Vagina (tissue), 2 donors: ENCODE data around the gene CDHR3. TPM values are rescaled to one million over a fixed set of nuclear protein-coding genes. Genes with fewer than 3 reads are reported as not detected.

ENCODE experiments used
- DNase-seq, 2 donors: peaks; one replicate each; pipeline ENCODE4 v3.0.0-alpha.2; 2017; ENCODE audit errors: extremely low spot score in 2 of 2
- H3K27ac ChIP-seq: fragments of 200-600 bp; sonication (generic); one replicate; pipeline ENCODE4 v1.5.1; 2019
- H3K27me3 ChIP-seq: fragments of 200-600 bp; sonication (generic); one replicate; pipeline ENCODE4 v1.5.1; 2019
- H3K36me3 ChIP-seq, 2 donors: fragments of 200-600 bp; sonication (generic); one replicate each; pipeline ENCODE4 v1.5.1; 2017 to 2019
- H3K4me1 ChIP-seq: fragments of 200-600 bp; sonication (generic); one replicate; pipeline ENCODE4 v1.5.1; 2019
- H3K4me3 ChIP-seq, 2 donors: fragments of 200-600 bp; sonication (generic); 1 replicate in 1 of 2; 2 replicates in 1 of 2; pipeline ENCODE4 v1.5.1; 2016 to 2019
- H3K9me3 ChIP-seq: fragments of 200-600 bp; sonication (generic); one replicate; pipeline ENCODE4 v1.5.1; 2019
- CTCF ChIP-seq, 3 experiments: fragments of 450-650 bp in 2 of 3; fragments of 200-600 bp in 1 of 3; sonication (generic) in 1 of 3; IDR thresholded peaks; one replicate each; pipeline ENCODE4 v1.5.1; 2017 to 2019; ENCODE audit warnings: antibody characterized with exemption in 3 of 3, mild to moderate bottlenecking in 2 of 3, moderate library complexity in 2 of 3
- POLR2A ChIP-seq, 2 donors: fragments of 450-650 bp; IDR thresholded peaks; one replicate each; pipeline ENCODE4 v1.6.1; 2017; ENCODE audit warnings: antibody characterized with exemption in 2 of 2, mild to moderate bottlenecking in 2 of 2, moderate library complexity in 2 of 2
- POLR2AphosphoS5 ChIP-seq, 2 donors: sonication (generic); formaldehyde crosslinking; IDR thresholded peaks; one replicate each; pipeline ENCODE4 v1.9.0; 2017; ENCODE audit warnings: antibody characterized with exemption in 2 of 2, mild to moderate bottlenecking in 2 of 2, low read depth in 1 of 2; ENCODE audit not compliant: insufficient read depth in 1 of 2
- intact Hi-C: fragments of 100-400 bp; cut with DNase I; formaldehyde crosslinking; loops from one replicate; pipeline ENCODE4 v1.15.1; 2023
- total RNA-seq: library from RNA; depleted of rRNA; stranded (reverse); fragments of >200 nt; gene quantifications from one replicate; pipeline ENCODE4 v1.2.3, GENCODE V29; 2016

CDHR3 gene
- total RNA-seq, 1 donor from 2014 or later: 8.8 TPM

- intact Hi-C loops: no loop called here
- Histone ChIP-seq H3K27me3 (no peaks in the 10 kb centered on the region), H3K27ac (no peak overlapping the region), H3K4me1 (peaks cover 36% of the 10 kb centered on the region), H3K9me3 (no peaks in the 10 kb centered on the region), H3K4me3 (no peak overlapping the region), H3K36me3 (no peaks in the 10 kb centered on the region)
- DNase-seq: no peak
- TF ChIP-seq CTCF (IDR thresholded peaks at IDR 0.05) (no peak), POLR2A (IDR thresholded peaks at IDR 0.05) (no peak), POLR2AphosphoS5 (IDR thresholded peaks at IDR 0.05; ENCODE audit: insufficient read depth in 1 of 2, low read depth in 1 of 2) (no peak)
Observed at GRCh38 chr7:106052681-106053080, 89.6 kb downstream of the CDHR3 start.

- no peak for DNase-seq
- TF ChIP-seq POLR2A (IDR thresholded peaks at IDR 0.05) (no peak), POLR2AphosphoS5 (IDR thresholded peaks at IDR 0.05; ENCODE audit: insufficient read depth in 1 of 2, low read depth in 1 of 2) (no peak), CTCF (IDR thresholded peaks at IDR 0.05) (no peak)
- H3K27me3 ChIP-seq: no peaks in the 10 kb centered on the region
- peaks cover 37% of the 10 kb centered on the region for H3K4me1 ChIP-seq
- H3K4me3 ChIP-seq: no peak overlapping the region
- no peak overlapping the region for H3K27ac ChIP-seq
- intact Hi-C loops: no loop called here
- no peaks in the 10 kb centered on the region for H3K36me3 ChIP-seq
- no peaks in the 10 kb centered on the region for H3K9me3 ChIP-seq
Observed at GRCh38 chr7:106053109-106053508, 90.0 kb downstream of the CDHR3 start.

- Histone ChIP-seq H3K27me3 (no peaks in the 10 kb centered on the region), H3K4me3 (no peak overlapping the region), H3K4me1 (peaks cover 40% of the 10 kb centered on the region), H3K9me3 (no peaks in the 10 kb centered on the region), H3K27ac (no peak overlapping the region), H3K36me3 (no peaks in the 10 kb centered on the region)
- no peak for DNase-seq
- intact Hi-C loops: no loop called here
- TF ChIP-seq POLR2AphosphoS5 (IDR thresholded peaks at IDR 0.05; ENCODE audit: insufficient read depth in 1 of 2, low read depth in 1 of 2) (no peak), POLR2A (IDR thresholded peaks at IDR 0.05) (no peak), CTCF (IDR thresholded peaks at IDR 0.05) (no peak)
Observed at GRCh38 chr7:106054156-106054910, 91.3 kb downstream of the CDHR3 start.

GRCh38 chr7:106054971-106055532 lies 92.0 kb downstream of the CDHR3 start:
- H3K27ac ChIP-seq: no peak overlapping the region
- intact Hi-C loops: loop anchor here (5.0 kb wide), 1 partner anchor 97 kb away; no protein-coding TSS in a partner anchor
- H3K27me3 ChIP-seq: no peaks in the 10 kb centered on the region
- no peak overlapping the region for H3K4me3 ChIP-seq
- H3K4me1 ChIP-seq: peaks cover 33% of the 10 kb centered on the region
- no peaks in the 10 kb centered on the region for H3K36me3 ChIP-seq
- no peak for TF ChIP-seq CTCF (IDR thresholded peaks at IDR 0.05)
- no peak for TF ChIP-seq POLR2A (IDR thresholded peaks at IDR 0.05)
- TF ChIP-seq POLR2AphosphoS5 (IDR thresholded peaks at IDR 0.05; ENCODE audit: insufficient read depth in 1 of 2, low read depth in 1 of 2): no peak
- DNase-seq: no peak
- no peaks in the 10 kb centered on the region for H3K9me3 ChIP-seq
